Measurements from ENCODE around the gene COMMD3.

COMMD3 gene

DNA sequence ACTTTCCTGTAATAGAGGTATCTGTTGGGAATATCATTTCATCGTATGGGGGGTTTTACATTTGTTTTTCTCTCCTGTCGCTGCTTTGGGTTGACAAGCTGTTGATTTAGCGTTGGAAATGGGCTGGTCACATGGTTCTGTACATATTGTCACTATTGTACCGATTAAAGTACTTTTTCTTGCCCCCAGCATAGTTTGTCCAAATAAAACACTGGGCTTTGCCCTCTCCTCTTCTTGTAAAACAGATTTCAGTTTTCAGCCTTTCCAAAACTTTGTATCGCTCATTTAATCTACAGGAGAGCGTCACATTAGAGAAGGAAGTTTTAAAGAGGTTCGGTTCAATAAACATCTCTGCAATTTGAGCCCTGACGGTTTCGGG, 8.7 kb downstream of the COMMD3 start:
- H3K36me3 Mint-ChIP-seq (ENCODE audit: low read depth), result peaks cover 39% of the 10 kb centered on the region
- no peaks in the 10 kb centered on the region for H3K9me3 Mint-ChIP-seq
- peaks cover 45% of the 10 kb centered on the region for H3K4me1 Mint-ChIP-seq (ENCODE audit: low read depth)
- peaks cover 48% of the 10 kb centered on the region for H3K27me3 Mint-ChIP-seq
- peak overlapping the region; percentile 94 for H3K4me3 Mint-ChIP-seq
- H3K27ac Mint-ChIP-seq, result peak overlapping the region; percentile 76

DNA sequence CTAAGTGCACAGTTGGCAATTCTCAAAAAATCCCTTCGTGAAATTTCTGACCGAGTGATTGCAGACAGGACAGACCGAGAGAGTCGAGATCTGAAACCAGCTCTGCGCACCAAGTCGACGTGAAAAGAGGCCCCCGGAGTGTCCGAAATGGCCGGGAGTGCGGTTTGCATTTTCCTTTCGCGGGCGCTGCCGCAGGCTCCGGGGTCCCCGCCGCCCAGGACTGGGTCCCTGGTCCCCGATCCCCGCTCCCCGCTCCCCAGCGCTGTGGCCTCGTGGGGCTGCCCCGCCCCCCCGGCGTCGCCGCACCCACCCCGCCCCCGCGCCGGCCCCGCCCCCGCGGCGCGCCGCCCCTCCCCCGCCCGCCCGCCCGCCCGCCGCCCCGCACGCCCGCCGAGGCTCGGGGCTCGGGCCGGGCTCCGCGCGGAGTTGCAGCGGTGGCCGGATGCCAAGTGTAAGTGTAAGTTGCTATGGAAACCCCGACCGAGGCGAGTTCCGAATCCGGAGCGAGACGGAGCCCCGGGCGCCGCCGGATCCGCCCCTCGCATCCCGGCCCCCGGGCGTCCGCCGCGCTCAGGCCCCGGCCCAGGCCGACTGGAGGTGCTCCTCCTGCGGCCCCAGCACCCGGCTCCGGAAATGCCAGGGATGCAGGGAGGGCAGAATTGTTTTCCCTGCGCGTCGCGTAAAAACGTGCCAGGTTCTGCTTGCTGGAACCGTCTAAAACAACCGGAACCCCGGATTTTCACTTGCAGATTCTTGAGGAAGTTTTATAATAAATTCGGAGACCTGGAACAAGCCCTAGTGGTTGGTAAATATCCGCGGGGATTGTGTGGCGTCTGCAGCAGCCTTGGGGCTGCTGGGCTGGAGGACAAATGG, 9.3 kb downstream of the COMMD3 start:
- Mint-ChIP-seq H3K27ac (peak overlapping the region; percentile 76), H3K36me3 (ENCODE audit: low read depth) (peaks cover 41% of the 10 kb centered on the region)

DNA sequence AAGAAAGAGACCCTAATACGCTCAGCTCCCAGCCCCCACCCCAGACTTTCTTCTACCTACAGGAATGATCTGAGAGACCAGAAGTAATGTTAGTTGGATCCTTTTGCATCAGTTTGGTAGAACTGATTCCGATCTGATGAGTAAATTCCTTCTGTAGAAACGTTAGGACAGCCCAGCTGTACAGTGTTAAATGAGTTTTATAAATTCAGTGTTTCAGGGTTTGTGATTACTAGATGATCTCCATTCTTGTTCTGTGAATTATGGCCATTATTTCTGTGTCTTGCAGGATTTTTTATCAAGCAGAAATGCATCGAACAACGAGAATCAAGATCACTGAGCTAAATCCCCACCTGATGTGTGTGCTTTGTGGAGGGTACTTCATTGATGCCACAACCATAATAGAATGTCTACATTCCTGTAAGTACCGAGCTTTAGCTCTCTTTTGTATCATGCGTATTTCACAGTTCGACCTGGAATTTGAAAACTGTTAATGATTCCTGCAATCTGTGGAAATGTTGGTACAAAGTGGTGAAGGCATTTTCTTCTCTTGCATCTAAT, 10.0 kb downstream of the COMMD3 start:
- no peaks in the 10 kb centered on the region for H3K9me3 Mint-ChIP-seq

More for the DNA sequence above, 9.3 kb downstream of the COMMD3 start:
- Mint-ChIP-seq H3K27me3 (peaks cover 44% of the 10 kb centered on the region), H3K4me3 (peak overlapping the region; percentile 94), H3K4me1 (ENCODE audit: low read depth) (peaks cover 41% of the 10 kb centered on the region), H3K9me3 (no peaks in the 10 kb centered on the region)

DNA sequence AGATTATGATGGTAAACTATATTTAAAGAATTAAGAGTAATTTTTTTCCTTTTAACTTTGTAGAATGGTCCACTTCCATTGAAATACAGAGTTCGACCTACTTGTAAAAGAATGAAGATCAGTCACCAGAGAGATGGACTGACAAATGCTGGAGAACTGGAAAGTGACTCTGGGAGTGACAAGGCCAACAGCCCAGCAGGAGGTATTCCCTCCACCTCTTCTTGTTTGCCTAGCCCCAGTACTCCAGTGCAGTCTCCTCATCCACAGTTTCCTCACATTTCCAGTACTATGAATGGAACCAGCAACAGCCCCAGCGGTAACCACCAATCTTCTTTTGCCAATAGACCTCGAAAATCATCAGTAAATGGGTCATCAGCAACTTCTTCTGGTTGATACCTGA, 13.0 kb downstream of the COMMD3 start:
- H3K27me3 Mint-ChIP-seq, result peaks cover 36% of the 10 kb centered on the region
- H3K4me3 Mint-ChIP-seq, result no peak overlapping the region
- H3K4me1 Mint-ChIP-seq (ENCODE audit: low read depth), result peaks cover 37% of the 10 kb centered on the region
- H3K36me3 Mint-ChIP-seq (ENCODE audit: low read depth), result peaks cover 54% of the 10 kb centered on the region
- peaks cover 4% of the 10 kb centered on the region for H3K9me3 Mint-ChIP-seq
- H3K27ac Mint-ChIP-seq, result no peak overlapping the region

More for the DNA sequence above, 10.0 kb downstream of the COMMD3 start:
- Mint-ChIP-seq H3K27ac (peak overlapping the region; percentile 55), H3K4me1 (ENCODE audit: low read depth) (peaks cover 41% of the 10 kb centered on the region), H3K36me3 (ENCODE audit: low read depth) (peaks cover 45% of the 10 kb centered on the region), H3K27me3 (peaks cover 44% of the 10 kb centered on the region), H3K4me3 (peak overlapping the region; percentile 67)

DNA sequence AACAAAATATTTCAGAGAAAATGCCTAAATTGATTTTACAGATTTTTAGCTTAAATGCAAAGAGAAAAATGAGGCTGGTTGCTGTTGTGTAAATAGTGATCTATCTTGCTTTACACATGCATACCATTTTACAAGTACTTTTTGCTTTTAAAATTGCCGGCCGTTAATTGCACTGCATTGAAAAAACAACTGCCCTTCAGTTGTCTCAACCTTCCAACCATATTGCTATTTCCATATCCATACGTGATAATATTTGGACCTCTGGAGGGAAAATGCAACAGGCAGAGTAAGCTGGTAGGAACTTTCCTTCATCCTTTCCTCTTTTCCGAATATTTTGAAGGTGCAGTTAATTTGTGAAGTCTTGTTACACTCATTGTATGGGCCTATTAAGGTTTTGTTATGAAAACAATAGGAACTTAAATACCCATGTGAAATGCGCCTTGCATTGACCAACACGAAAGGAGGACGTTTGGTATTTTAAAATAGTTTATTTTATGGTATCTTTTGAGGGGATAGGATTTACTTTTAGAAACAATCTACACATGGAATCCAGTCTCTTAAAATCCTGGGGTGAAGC, 16.0 kb downstream of the COMMD3 start:
- Mint-ChIP-seq H3K4me3 (no peak overlapping the region), H3K27me3 (peaks cover 34% of the 10 kb centered on the region), H3K9me3 (peaks cover 4% of the 10 kb centered on the region), H3K36me3 (ENCODE audit: low read depth) (peaks cover 37% of the 10 kb centered on the region), H3K27ac (no peak overlapping the region), H3K4me1 (ENCODE audit: low read depth) (peaks cover 31% of the 10 kb centered on the region)

DNA sequence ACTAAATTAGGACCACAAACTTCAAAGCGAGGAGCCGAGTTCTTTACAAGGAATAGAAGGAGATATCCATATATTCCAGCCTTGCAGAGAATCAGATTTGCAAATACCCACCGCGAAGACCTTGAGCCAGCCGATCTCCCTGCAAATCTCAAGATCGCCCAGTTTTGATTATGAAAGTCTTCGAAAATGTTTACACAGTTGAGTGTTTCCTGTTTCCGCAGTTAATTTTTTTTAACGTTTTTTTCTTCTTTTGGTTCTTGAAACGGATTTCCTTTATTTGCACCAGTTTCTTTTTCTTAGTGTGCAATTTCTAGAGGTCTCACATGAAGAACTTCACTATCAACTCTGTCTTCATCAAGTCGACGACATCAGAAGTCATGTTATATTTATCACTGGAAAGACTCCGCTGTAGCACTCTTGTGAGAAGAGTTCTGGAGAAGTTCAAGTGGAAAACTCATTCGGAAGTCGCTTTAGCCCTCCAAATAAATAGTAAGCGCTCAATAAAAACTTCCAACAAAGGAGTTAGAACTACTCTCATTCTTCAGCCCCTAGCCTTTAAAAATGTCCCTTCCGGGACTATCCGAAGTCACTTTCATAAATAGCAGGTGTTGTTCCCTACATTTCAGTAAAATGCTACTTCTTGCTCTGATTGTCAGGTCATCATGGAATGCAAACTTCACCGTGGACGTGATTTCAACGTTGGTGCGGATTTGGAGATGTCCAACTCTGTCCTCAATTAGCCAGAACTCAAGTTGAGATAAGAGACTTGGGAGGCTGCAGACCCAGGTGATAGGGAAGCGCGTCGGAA, 17.2 kb downstream of the COMMD3 start:
- peak overlapping the region; percentile 58 for H3K4me3 Mint-ChIP-seq
- peaks cover 30% of the 10 kb centered on the region for H3K36me3 Mint-ChIP-seq (ENCODE audit: low read depth)
- peaks cover 4% of the 10 kb centered on the region for H3K9me3 Mint-ChIP-seq
- peak overlapping the region; percentile 65 for H3K27ac Mint-ChIP-seq
- H3K4me1 Mint-ChIP-seq (ENCODE audit: low read depth), result peaks cover 35% of the 10 kb centered on the region
- peaks cover 43% of the 10 kb centered on the region for H3K27me3 Mint-ChIP-seq

DNA sequence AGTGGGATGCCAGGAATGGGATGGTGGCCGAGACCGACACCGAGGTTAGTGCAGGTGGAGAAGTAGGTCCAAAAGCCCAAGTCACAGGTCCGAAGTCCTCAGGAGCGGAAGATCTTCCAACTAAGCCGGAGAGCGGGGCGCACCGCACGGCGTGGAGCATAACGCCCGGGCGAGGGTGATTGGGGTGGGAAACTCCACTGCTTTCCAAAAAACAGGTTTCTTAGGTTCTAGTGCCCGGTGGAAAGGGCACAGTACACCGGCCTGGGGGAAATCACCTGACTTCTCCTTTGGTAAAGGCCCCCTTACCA, 17.7 kb downstream of the COMMD3 start:
- Mint-ChIP-seq H3K27me3 (peaks cover 49% of the 10 kb centered on the region), H3K4me3 (peak overlapping the region; percentile 58), H3K27ac (peak overlapping the region; percentile 65), H3K4me1 (ENCODE audit: low read depth) (peaks cover 38% of the 10 kb centered on the region), H3K36me3 (ENCODE audit: low read depth) (peaks cover 30% of the 10 kb centered on the region), H3K9me3 (peaks cover 4% of the 10 kb centered on the region)

DNA sequence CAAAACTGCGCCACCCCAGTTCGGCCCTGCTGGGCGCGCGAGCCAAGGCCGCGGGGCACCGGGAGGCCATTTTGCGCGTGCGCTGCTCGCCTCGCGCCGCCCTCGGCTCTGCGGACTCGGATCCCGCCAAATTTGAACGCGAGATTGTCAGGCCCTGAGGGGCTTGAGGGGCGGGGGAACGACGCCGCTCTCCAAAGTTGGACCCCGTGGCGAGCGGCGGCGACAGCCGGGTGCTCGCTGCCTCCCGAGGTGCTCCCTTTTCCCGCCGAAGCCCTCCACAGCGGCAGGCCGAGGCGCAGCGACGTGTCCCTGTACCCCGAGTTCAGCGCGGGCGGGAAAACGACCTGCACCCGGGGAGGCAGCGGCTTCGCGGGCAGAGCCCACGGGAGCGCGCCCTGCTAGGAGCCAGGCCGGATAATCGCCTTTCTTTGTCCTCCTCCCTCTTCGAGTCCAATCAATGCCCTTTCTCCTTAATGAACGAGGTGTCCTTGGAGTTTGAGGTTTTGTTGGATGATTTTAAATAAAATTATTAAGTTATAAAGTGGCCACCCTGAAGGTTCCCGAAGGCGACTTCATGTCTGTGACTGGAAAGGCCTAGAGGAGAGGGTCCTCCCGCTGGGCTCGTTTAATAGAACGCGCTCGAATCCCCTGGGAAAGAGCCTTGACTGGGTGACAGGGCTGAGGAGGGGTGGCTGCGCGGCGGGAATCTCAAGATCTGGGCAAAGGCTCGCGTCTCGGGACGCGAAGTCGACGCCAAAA, 18.4 kb downstream of the COMMD3 start:
- Mint-ChIP-seq H3K4me3 (peak overlapping the region; percentile 77), H3K9me3 (peaks cover 4% of the 10 kb centered on the region), H3K27me3 (peaks cover 55% of the 10 kb centered on the region), H3K27ac (peak overlapping the region; percentile 79), H3K4me1 (ENCODE audit: low read depth) (peaks cover 44% of the 10 kb centered on the region), H3K36me3 (ENCODE audit: low read depth) (peaks cover 24% of the 10 kb centered on the region)

DNA sequence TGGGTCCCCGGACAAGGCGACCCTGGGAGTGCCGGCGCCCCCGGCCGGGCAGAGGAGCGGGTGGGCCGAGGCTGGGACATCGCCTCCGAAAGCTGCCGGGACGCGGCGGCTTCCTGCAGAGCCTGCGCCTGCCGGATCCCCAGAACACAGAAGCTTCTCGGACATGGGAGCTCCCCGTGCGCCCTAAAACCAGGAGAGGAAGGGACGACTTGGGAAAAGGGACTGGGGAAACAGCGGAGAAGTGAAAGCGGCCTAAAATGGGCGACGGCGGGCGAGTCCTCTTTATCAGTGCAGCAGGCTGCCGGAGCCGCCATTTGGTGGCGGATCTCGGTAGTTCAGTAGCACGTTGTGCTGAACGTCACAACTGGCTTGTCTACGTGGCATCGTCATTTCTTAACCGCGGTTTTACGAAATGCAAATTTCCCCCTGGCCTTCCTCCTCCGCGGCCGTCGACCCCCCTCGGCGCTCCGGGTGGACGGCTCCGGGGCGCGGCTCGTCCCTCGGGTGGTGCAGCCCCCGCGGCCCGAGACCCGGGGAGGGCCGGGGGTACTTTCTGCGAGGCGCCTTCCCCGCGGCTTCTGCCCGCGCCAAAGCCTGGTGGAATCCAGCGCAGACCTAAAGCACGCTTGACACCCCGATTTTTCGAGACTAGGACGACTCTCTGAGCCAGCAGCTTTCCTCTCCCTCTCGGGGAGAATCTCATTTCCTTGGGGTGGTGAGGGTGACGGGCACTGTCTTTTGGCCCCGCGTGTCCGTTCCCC, 19.2 kb downstream of the COMMD3 start:
- H3K9me3 Mint-ChIP-seq, result peaks cover 4% of the 10 kb centered on the region
- H3K27ac Mint-ChIP-seq, result peak overlapping the region; percentile 79
- peak overlapping the region; percentile 77 for H3K4me3 Mint-ChIP-seq
- H3K4me1 Mint-ChIP-seq (ENCODE audit: low read depth), result peaks cover 52% of the 10 kb centered on the region
- peaks cover 58% of the 10 kb centered on the region for H3K27me3 Mint-ChIP-seq
- H3K36me3 Mint-ChIP-seq (ENCODE audit: low read depth), result peaks cover 19% of the 10 kb centered on the region

DNA sequence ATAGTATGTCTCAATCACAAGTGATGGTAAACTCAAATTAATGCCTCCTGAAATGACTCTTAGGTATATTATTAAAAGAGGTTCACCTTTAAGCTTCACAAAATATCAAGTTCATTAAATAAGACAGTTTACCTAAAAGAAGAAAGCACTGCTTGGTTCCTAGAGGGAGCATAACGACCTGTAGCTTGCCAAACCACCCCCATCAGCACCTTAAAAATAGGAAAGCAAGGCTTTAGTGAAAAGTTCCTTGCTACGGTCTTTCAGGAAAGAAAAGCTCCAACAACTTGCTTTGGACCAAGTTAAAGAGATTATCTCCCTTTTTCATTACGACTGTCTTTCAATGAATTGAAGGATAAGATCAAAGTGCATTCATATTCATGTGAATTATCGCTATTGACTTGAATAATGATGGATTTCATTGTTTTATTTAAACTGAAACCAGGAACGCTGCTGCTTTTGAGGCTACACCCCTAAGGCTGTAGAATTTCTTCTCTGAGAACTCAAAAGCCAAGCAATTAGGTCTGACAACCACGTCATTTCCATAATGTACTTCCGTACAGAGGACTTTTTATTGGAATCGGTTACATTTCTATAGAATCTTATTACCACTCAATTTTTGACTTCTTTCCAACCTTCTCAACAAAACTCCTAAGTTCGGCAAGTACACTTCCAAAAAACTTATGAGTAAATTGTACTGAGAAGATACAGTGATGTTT, 22.2 kb downstream of the COMMD3 start:
- H3K4me3 Mint-ChIP-seq, result peak overlapping the region; percentile 5

DNA sequence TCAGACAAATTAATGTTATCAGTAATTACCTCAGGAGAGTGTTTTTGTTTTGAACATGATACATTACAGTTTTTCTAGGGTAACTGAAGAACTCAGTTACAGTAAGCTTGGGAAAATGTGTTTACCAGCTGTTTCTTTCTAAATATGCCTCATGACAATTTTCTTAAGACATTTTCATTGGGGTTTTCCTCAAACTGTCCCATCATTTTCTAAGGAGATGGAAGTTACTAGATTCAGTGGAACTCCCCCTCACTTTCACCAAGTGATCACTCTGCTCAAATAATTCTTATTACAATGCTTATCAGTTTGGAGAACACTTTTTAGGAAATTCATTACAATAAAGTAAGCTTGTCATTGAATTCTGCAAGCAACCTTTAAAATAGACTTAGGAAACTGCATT, 22.7 kb downstream of the COMMD3 start:
- H3K4me3 Mint-ChIP-seq, result peak overlapping the region; percentile 5
- no peak overlapping the region for H3K27ac Mint-ChIP-seq
- H3K9me3 Mint-ChIP-seq, result no peaks in the 10 kb centered on the region
- peaks cover 48% of the 10 kb centered on the region for H3K4me1 Mint-ChIP-seq (ENCODE audit: low read depth)
- H3K36me3 Mint-ChIP-seq (ENCODE audit: low read depth), result peaks cover 1% of the 10 kb centered on the region
- peaks cover 71% of the 10 kb centered on the region for H3K27me3 Mint-ChIP-seq

More for the DNA sequence above, 22.2 kb downstream of the COMMD3 start:
- Mint-ChIP-seq H3K27me3 (peaks cover 71% of the 10 kb centered on the region), H3K4me1 (ENCODE audit: low read depth) (peaks cover 54% of the 10 kb centered on the region), H3K27ac (no peak overlapping the region), H3K36me3 (ENCODE audit: low read depth) (peaks cover 7% of the 10 kb centered on the region), H3K9me3 (peaks cover 4% of the 10 kb centered on the region)

DNA sequence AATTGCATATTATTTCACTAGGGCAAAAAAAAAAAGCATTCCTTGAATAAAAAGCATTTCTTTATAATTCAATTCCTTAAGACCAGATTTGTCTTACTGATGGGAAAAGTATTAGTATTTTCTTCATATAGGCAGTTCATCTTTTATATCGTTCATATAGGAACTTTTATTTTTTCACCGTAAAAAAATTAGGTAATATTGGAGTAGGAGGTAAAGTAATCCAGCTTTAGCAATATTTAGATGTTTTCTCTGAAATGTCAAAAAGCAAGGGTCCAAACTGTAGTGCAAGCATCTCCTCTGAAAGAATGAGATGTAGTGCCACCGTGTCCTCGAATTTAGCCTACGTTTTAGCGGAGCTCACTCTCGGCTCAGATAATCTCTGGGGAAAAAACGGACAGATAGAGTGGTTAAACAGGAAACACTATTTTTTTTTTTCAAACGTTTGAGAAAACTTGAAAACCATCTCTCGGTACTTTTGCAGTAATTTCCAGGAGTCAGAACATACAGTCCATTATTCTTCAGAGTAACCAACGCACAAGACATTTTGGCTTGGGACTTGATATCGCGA, 23.7 kb downstream of the COMMD3 start:
- Mint-ChIP-seq H3K27ac (peak overlapping the region; percentile 91), H3K36me3 (ENCODE audit: low read depth) (peaks cover 3% of the 10 kb centered on the region), H3K27me3 (peaks cover 79% of the 10 kb centered on the region), H3K9me3 (no peaks in the 10 kb centered on the region), H3K4me1 (ENCODE audit: low read depth) (peaks cover 52% of the 10 kb centered on the region), H3K4me3 (peak overlapping the region; percentile 86)
